ENCODE data around the gene ST6GALNAC4.

Gene ST6GALNAC4

DNA sequence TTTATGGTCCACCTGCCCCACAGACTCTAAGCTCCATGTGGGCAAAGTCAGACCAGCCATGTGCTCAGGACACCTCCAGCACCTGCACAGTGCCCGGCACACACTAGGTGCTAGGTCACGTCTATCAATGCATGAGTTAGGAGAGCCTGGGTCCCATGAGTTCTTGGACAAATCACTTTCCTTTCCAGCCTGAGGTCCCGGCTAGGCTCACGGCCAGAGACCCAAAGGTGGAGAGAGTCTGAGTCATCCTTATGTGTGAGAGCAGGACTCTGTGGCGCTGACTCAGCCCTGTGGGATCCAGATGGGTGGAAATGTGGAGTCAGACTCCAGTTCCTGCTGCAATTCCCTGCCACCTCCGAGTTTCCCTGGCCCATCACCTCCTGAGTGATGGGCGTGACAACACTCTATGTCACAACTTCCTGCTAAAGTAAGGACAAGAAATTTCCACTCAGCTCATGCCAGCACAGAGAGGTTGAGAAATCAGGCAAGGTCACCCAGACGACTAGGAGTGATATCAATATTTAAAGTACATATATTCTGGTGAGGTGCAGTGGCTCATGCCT, 2.5 kb upstream of the ST6GALNAC4 start:
- TF ChIP-seq, protein P1, sequence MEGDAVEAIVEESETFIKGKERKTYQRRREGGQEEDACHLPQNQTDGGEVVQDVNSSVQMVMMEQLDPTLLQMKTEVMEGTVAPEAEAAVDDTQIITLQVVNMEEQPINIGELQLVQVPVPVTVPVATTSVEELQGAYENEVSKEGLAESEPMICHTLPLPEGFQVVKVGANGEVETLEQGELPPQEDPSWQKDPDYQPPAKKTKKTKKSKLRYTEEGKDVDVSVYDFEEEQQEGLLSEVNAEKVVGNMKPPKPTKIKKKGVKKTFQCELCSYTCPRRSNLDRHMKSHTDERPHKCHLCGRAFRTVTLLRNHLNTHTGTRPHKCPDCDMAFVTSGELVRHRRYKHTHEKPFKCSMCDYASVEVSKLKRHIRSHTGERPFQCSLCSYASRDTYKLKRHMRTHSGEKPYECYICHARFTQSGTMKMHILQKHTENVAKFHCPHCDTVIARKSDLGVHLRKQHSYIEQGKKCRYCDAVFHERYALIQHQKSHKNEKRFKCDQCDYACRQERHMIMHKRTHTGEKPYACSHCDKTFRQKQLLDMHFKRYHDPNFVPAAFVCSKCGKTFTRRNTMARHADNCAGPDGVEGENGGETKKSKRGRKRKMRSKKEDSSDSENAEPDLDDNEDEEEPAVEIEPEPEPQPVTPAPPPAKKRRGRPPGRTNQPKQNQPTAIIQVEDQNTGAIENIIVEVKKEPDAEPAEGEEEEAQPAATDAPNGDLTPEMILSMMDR (conservative IDR thresholded peaks at IDR 0.05; ENCODE audit: low read depth, low read length), result no peak
- DNase-seq (ENCODE audit: low read depth), result peak; percentile 98
- no peak overlapping the region for H3K4me3 ChIP-seq (ENCODE audit: low read depth, low read length)

- peak; percentile 48 for DNase-seq (ENCODE audit: low read depth)
- H3K4me3 ChIP-seq (ENCODE audit: low read depth, low read length), result no peak overlapping the region
- TF ChIP-seq, protein P1 (conservative IDR thresholded peaks at IDR 0.05; ENCODE audit: low read depth, low read length), result peak; percentile 16
Measured at GRCh38 chr9:127918183-127919107, 1.6 kb upstream of the ST6GALNAC4 start.

GRCh38 chr9:127917603-127918002, 762 bp upstream of the ST6GALNAC4 start:
- TF ChIP-seq, protein P1 (conservative IDR thresholded peaks at IDR 0.05; ENCODE audit: low read depth, low read length), result no peak
- no peak for DNase-seq (ENCODE audit: low read depth)
- no peak overlapping the region for H3K4me3 ChIP-seq (ENCODE audit: low read depth, low read length)

GRCh38 chr9:127915801-127916719, 781 bp downstream of the ST6GALNAC4 start:
- TF ChIP-seq, protein P1 (conservative IDR thresholded peaks at IDR 0.05; ENCODE audit: low read depth, low read length), result no peak
- DNase-seq (ENCODE audit: low read depth), result no peak
- peak overlapping the region; percentile 72 for H3K4me3 ChIP-seq (ENCODE audit: low read depth, low read length)

DNA sequence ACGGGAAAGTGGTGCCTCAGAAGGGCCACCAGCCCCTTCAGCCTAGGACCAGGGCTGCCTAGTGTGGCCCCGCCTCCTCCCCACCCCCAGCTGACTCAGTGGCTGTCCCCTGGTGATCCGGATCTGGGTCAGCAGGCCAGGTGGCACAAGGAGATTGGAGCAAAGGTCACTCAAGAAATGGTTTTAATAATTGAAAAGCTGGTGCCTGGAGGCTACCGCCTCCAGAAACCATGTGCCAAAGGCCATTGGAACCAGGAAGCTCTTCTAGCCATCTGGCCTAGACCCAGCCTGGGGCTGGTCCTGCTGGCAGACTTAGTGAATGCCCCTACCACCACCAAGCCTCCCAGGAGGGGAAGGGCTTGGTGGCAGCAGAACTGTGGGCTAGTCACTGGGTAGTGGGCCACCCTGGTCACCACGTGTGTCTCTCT, 1.5 kb downstream of the ST6GALNAC4 start:
- H3K4me3 ChIP-seq (ENCODE audit: low read depth, low read length), result no peak overlapping the region
- TF ChIP-seq, protein P1 (conservative IDR thresholded peaks at IDR 0.05; ENCODE audit: low read depth, low read length), result no peak
- DNase-seq (ENCODE audit: low read depth), result no peak

GRCh38 chr9:127913682-127914081, 3.2 kb downstream of the ST6GALNAC4 start:
- TF ChIP-seq, protein P1 (conservative IDR thresholded peaks at IDR 0.05; ENCODE audit: low read depth, low read length), result no peak
- DNase-seq (ENCODE audit: low read depth), result no peak
- H3K4me3 ChIP-seq (ENCODE audit: low read depth, low read length), result no peak overlapping the region

All from choroid plexus epithelial cell (primary cell).